IMR-90 (cell line): Measurements from ENCODE around the gene FRMD1. TPM values are rescaled to one million over a fixed set of nuclear protein-coding genes. Genes with fewer than 3 reads are reported as not detected.

Experiments used
- ATAC-seq: fragments of 200-7000 bp; cut with Tn5 transposase; 2 replicates; pipeline ENCODE4 v1.9.1; 2020; ENCODE audit warnings: low read depth, mild to moderate bottlenecking, moderate library complexity
- BruUV-seq: library from RNA; stranded (reverse); fragments of 400-500 nt; replicated peaks from 2 replicates; lab custom pipeline; 2021; lab: Mats Ljungman, UMichigan
- CTCF ChIA-PET: fragments of 300-600 bp; formaldehyde crosslinking; extraction: SDS; loops from one replicate; lab custom pipeline; 2021; ENCODE audit warnings: antibody characterized with exemption; lab: Yijun Ruan, JAX
- POLR2A ChIA-PET: fragments of 300-600 bp; sonication (Branson Sonifier 250); formaldehyde crosslinking; loops from one replicate; lab custom pipeline; 2022; ENCODE audit warnings: antibody characterized with exemption; ENCODE audit not compliant: unreplicated experiment; lab: Charles Lee
- DNase-seq: peaks from one replicate; pipeline ENCODE4 v3.0.0; 2013
- H2AFZ ChIP-seq: replicated peaks from 2 replicates; pipeline ENCODE3; 2013; ENCODE audit warnings: low read length, mild to moderate bottlenecking; ENCODE audit not compliant: poor library complexity
- H2AK5ac ChIP-seq: 2 replicates; pipeline ENCODE4 v1.6.1; 2013; ENCODE audit warnings: low read depth, low read length, inconsistent platforms
- H2AK9ac ChIP-seq: replicated peaks from 2 replicates; pipeline ENCODE3; 2013; ENCODE audit warnings: mild to moderate bottlenecking, low read depth, low read length, moderate library complexity; ENCODE audit not compliant: poor library complexity
- H2BK120ac ChIP-seq: 2 replicates; pipeline ENCODE4 v1.6.1; 2013; ENCODE audit warnings: low read depth, low read length, inconsistent platforms
- H2BK15ac ChIP-seq: 3 replicates; pipeline ENCODE4 v1.6.1; 2013; ENCODE audit warnings: low read depth, low read length, inconsistent platforms
- H2BK20ac ChIP-seq: 2 replicates; pipeline ENCODE4 v1.6.1; 2013; ENCODE audit warnings: low read depth, mild to moderate bottlenecking, inconsistent platforms, low read length, moderate library complexity
- H2BK5ac ChIP-seq: 2 replicates; pipeline ENCODE4 v1.6.1; 2013; ENCODE audit warnings: mild to moderate bottlenecking, low read depth, low read length, inconsistent platforms; ENCODE audit not compliant: poor library complexity, severe bottlenecking
- H3K14ac ChIP-seq: replicated peaks from 2 replicates; pipeline ENCODE4 v1.6.1; 2013; ENCODE audit warnings: low read depth, low read length, inconsistent platforms
- H3K18ac ChIP-seq: 2 replicates; pipeline ENCODE4 v1.6.1; 2013; ENCODE audit warnings: low read depth, low read length, control low read depth
- H3K23ac ChIP-seq: 2 replicates; pipeline ENCODE4 v1.6.1; 2013; ENCODE audit warnings: low read depth, low read length, inconsistent platforms
- H3K27ac ChIP-seq: 2 replicates; pipeline ENCODE4 v1.5.1; 2013; ENCODE audit warnings: mild to moderate bottlenecking, control low read depth, low read length; ENCODE audit not compliant: insufficient read depth
- H3K27me3 ChIP-seq: 2 replicates; pipeline ENCODE4 v1.6.1; 2013; ENCODE audit warnings: low read length; ENCODE audit not compliant: control insufficient read depth, insufficient read depth
- H3K36me3 ChIP-seq: 2 replicates; pipeline ENCODE4 v1.6.1; 2013; ENCODE audit warnings: low read length, mixed read lengths; ENCODE audit not compliant: control insufficient read depth, insufficient read depth
- H3K4ac ChIP-seq: 2 replicates; pipeline ENCODE4 v1.6.1; 2013; ENCODE audit warnings: low read depth, low read length, inconsistent platforms
- H3K4me1 ChIP-seq: 2 replicates; pipeline ENCODE4 v1.6.1; 2013; ENCODE audit warnings: low read length, mixed read lengths; ENCODE audit not compliant: control insufficient read depth, insufficient read depth
- H3K4me2 ChIP-seq: 2 replicates; pipeline ENCODE4 v1.6.1; 2013; ENCODE audit warnings: low read depth, mild to moderate bottlenecking, control low read depth, low read length, moderate library complexity
- H3K4me3 ChIP-seq: 2 replicates; pipeline ENCODE4 v1.5.1; 2013; ENCODE audit warnings: low read depth, mild to moderate bottlenecking, control low read depth, low read length, moderate library complexity; ENCODE audit not compliant: insufficient read depth
- H3K56ac ChIP-seq: 2 replicates; pipeline ENCODE4 v1.6.1; 2013; ENCODE audit warnings: low read length, inconsistent platforms; ENCODE audit not compliant: insufficient read depth; ENCODE audit errors: extremely low read depth
- H3K79me1 ChIP-seq, 2 experiments: 2 replicates each; pipeline ENCODE4 v1.6.1; 2013; ENCODE audit warnings: low read length in 2 of 2, inconsistent platforms in 1 of 2, low read depth in 1 of 2
- H3K9ac ChIP-seq: 2 replicates; pipeline ENCODE4 v1.6.1; 2013; ENCODE audit warnings: low read depth, low read length, control low read depth
- H3K9me1 ChIP-seq: 2 replicates; pipeline ENCODE4 v1.6.1; 2013; ENCODE audit warnings: low read length, inconsistent platforms; ENCODE audit not compliant: insufficient read depth
- H3K9me3 ChIP-seq: 2 replicates; pipeline ENCODE4 v1.6.1; 2013; ENCODE audit warnings: low read length; ENCODE audit not compliant: control insufficient read depth, insufficient read depth
- H4K20me1 ChIP-seq: 2 replicates; pipeline ENCODE4 v1.6.1; 2013; ENCODE audit warnings: low read length, inconsistent platforms; ENCODE audit not compliant: insufficient read depth
- H4K5ac ChIP-seq: 2 replicates; pipeline ENCODE4 v1.6.1; 2013; ENCODE audit warnings: mild to moderate bottlenecking, low read depth, low read length, control low read depth
- H4K8ac ChIP-seq, 2 experiments: 2 replicates each; pipeline ENCODE4 v1.6.1; 2013; ENCODE audit warnings: low read depth in 2 of 2, low read length in 2 of 2, control low read depth in 1 of 2, inconsistent platforms in 1 of 2
- H4K91ac ChIP-seq: 2 replicates; pipeline ENCODE4 v1.6.1; 2013; ENCODE audit warnings: low read depth, low read length, inconsistent platforms; ENCODE audit not compliant: insufficient read depth
- CHD1 ChIP-seq: IDR thresholded peaks from 2 replicates; pipeline ENCODE4 v1.6.1; 2012; ENCODE audit warnings: low read depth, low read length, improper control_type of control experiment
- ELK1 ChIP-seq: fragments of 150-350 bp; IDR thresholded peaks from 2 replicates; pipeline ENCODE4 v1.6.1; 2016; ENCODE audit warnings: low read depth, mild to moderate bottlenecking, low read length, moderate library complexity, borderline replicate concordance
- FOS ChIP-seq: fragments of 150-350 bp; IDR thresholded peaks from 2 replicates; pipeline ENCODE4 v1.6.1; 2016; ENCODE audit warnings: low read depth, low read length
- MAFK ChIP-seq: IDR thresholded peaks from 2 replicates; pipeline ENCODE4 v1.6.1; 2012; ENCODE audit warnings: low read depth, low read length, improper control_type of control experiment
- NFE2L2 ChIP-seq: fragments of 150-350 bp; IDR thresholded peaks from 2 replicates; pipeline ENCODE4 v1.6.1; 2016; ENCODE audit warnings: low read depth, mild to moderate bottlenecking, low read length
- POLR2A ChIP-seq: IDR thresholded peaks from 2 replicates; pipeline ENCODE4 v1.6.1; 2012; ENCODE audit warnings: mild to moderate bottlenecking, low read depth, low read length
- RAD21 ChIP-seq: IDR thresholded peaks from 2 replicates; pipeline ENCODE4 v1.6.1; 2012; ENCODE audit warnings: low read length, improper control_type of control experiment
- RFX5 ChIP-seq: IDR thresholded peaks from 2 replicates; pipeline ENCODE4 v1.8.0; 2012; ENCODE audit warnings: low read depth, mild to moderate bottlenecking, low read length, moderate library complexity
- SMC3 ChIP-seq: fragments of 150-350 bp; IDR thresholded peaks from 2 replicates; pipeline ENCODE4 v1.6.1; 2016; ENCODE audit warnings: low read depth, mild to moderate bottlenecking, antibody characterized with exemption, low read length, moderate library complexity
- USF2 ChIP-seq: fragments of 150-350 bp; IDR thresholded peaks from 2 replicates; pipeline ENCODE4 v1.6.1; 2017; ENCODE audit warnings: mild to moderate bottlenecking, antibody characterized with exemption, low read length, low read depth
- WGBS, 2 experiments: methylation state at CpG; one replicate each; pipeline versions ENCODE4 v1.1.5 to v1.1.7; 2013; ENCODE audit warnings: missing lambda C conversion rate in 2 of 2; ENCODE audit not compliant: insufficient read length in 1 of 2; ENCODE audit errors: extremely low coverage in 2 of 2; 5-methylcytosine and 5-hydroxymethylcytosine counted together
- dilution Hi-C: fragments of 300-500 bp; cut with HindIII; formaldehyde crosslinking; loops from one replicate; pipeline ENCODE4 v1.14.3; 2018; ENCODE audit warnings: low sequenced_read_pairs; ENCODE audit not compliant: unreplicated experiment
- in situ Hi-C: fragments of 300-500 bp; cut with MboI; formaldehyde crosslinking; loops from 3 replicates; pipeline ENCODE4 v1.14.3; 2019; ENCODE audit warnings: low sequenced_read_pairs, inconsistent platforms, mixed read lengths
- intact Hi-C: fragments of 100-400 bp; cut with micrococcal nuclease; formaldehyde crosslinking; loops from 2 replicates; pipeline ENCODE4 v1.10.0; 2022
- polyA plus RNA-seq, 3 experiments: library from polyadenylated mRNA; depleted of rRNA; stranded (reverse); fragments of >200 nt; gene quantifications; 2 replicates each; pipeline ENCODE4 v1.2.3, GENCODE V29; 2012; ENCODE audit warnings: low replicate concordance in 1 of 3
- total RNA-seq: library from RNA; depleted of rRNA; stranded (reverse); fragments of >200 nt; gene quantifications from 2 replicates; pipeline ENCODE4 v1.2.3, GENCODE V29; 2012

FRMD1 gene
- total and polyA plus RNA-seq, 2 of the 4 experiments (the other 2 are of a cell fraction), result not detected

GRCh38 chr6:168055696-168056489 is 23.1 kb downstream of the FRMD1 start (continued):
- no peak for TF ChIP-seq USF2

- no peak overlapping the region for H3K4me2 ChIP-seq
- intact Hi-C loops, result loop anchor here (5.0 kb wide), 1 partner anchor 148 kb away; no protein-coding TSS in a partner anchor
These were observed 24.0 kb downstream of the FRMD1 start for GRCh38 chr6:168054765-168055560.

More at GRCh38 chr6:168054765-168055560, 24.0 kb downstream of the FRMD1 start:
- Histone ChIP-seq H2AK9ac (no peak overlapping the region), H3K23ac (no peak overlapping the region), H2BK5ac (no peak overlapping the region), H3K9me1 (no peaks in the 10 kb centered on the region), H2BK15ac (no peak overlapping the region), H2BK20ac (no peak overlapping the region), H3K18ac (no peak overlapping the region), H4K91ac (no peak overlapping the region), H3K36me3 (no peaks in the 10 kb centered on the region), H3K27ac (no peak overlapping the region), H3K79me1 (no peaks in the 10 kb centered on the region), H3K56ac (no peak overlapping the region), H3K4me1 (peaks cover 2% of the 10 kb centered on the region; the same call in 1 of the 2 replicates), H2AK5ac (no peak overlapping the region), H3K9me3 (no peaks in the 10 kb centered on the region), H4K5ac (no peak overlapping the region), H3K4ac (no peak overlapping the region), H3K27me3 (no peaks in the 10 kb centered on the region; the same call in 1 of the 2 replicates), H4K20me1 (no peaks in the 10 kb centered on the region), H3K9ac (no peak overlapping the region), H4K8ac (no peak overlapping the region), H3K14ac (no peak overlapping the region), H3K4me3 (no peak overlapping the region), H2AFZ (no peak overlapping the region), H2BK120ac (no peak overlapping the region)
- ChIA-PET POLR2A (no interaction called here), CTCF (no interaction called here)
- DNase-seq, result no peak
- no TSS peak for BruUV-seq
- in situ Hi-C loops, result no loop called here
- TF ChIP-seq ELK1 (no peak), RFX5 (no peak), CHD1 (no peak), FOS (no peak), NFE2L2 (no peak), POLR2A (no peak), RAD21 (no peak), SMC3 (no peak), MAFK (no peak)
- dilution Hi-C loops, result no loop called here
- ATAC-seq, result no peak
- no CpG with 5 or more reads among the region's 18 CpGs for WGBS, 2 experiments
